Measurements from ENCODE around the gene CDC42EP1.

DNA sequence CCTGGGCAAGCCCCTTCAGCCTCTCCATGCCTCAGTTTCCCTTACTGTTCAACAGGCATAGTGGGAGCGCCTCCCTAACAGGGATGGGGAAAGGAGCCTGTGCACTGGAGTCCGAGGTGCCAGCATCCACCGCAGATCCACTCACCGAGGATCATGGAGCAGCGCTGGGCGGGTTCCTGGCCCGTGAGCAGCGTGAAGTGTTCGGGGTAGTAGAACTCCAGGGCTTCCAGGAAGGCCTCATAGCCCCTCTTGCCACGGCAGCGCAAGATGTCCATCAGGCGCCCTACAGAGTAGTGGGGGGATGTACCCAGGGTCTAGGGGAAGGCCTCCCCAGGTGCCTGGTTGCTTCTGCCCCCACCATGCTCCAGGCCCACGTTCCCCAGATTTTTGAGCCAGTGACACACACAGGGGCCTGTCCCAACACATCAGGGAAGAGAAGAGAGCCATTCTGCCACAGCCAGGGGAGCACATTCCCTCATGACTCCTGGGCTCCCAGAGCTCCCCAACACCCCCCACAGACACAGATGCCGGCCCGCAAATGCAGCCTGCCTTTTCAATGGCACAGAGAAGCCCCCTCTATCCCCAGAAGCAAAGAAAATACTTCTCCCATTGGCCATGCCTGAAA lies 42.3 kb upstream of the CDC42EP1 start:
- TF ChIP-seq, protein P1, sequence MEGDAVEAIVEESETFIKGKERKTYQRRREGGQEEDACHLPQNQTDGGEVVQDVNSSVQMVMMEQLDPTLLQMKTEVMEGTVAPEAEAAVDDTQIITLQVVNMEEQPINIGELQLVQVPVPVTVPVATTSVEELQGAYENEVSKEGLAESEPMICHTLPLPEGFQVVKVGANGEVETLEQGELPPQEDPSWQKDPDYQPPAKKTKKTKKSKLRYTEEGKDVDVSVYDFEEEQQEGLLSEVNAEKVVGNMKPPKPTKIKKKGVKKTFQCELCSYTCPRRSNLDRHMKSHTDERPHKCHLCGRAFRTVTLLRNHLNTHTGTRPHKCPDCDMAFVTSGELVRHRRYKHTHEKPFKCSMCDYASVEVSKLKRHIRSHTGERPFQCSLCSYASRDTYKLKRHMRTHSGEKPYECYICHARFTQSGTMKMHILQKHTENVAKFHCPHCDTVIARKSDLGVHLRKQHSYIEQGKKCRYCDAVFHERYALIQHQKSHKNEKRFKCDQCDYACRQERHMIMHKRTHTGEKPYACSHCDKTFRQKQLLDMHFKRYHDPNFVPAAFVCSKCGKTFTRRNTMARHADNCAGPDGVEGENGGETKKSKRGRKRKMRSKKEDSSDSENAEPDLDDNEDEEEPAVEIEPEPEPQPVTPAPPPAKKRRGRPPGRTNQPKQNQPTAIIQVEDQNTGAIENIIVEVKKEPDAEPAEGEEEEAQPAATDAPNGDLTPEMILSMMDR (conservative IDR thresholded peaks at IDR 0.05; ENCODE audit: low read depth, low read length): no peak
- no peak for TF ChIP-seq EZH2 (IDR thresholded peaks at IDR 0.05; ENCODE audit: low read length, unreplicated experiment)
